Measurements from ENCODE around the gene SMAD6.

The SMAD6 gene

GRCh38 chr15:66785637-66786036 lies 83.6 kb downstream of the SMAD6 start:
- no peak for TF ChIP-seq CTCF (conservative IDR thresholded peaks at IDR 0.05; ENCODE audit: low read depth)
- no peak for DNase-seq (ENCODE audit: low spot score)
- CTCF ChIA-PET, result no interaction called here
- POLR2A ChIA-PET (ENCODE audit: low non-redundant PET), result no interaction called here
- no peak overlapping the region for H3K27ac ChIP-seq

- no peak for DNase-seq (ENCODE audit: low spot score)
- no peak for TF ChIP-seq CTCF (conservative IDR thresholded peaks at IDR 0.05; ENCODE audit: low read depth)
- ChIA-PET POLR2A (ENCODE audit: low non-redundant PET) (no interaction called here), CTCF (no interaction called here)
- no peak overlapping the region for H3K27ac ChIP-seq
Observed at GRCh38 chr15:66786222-66786621, 84.2 kb downstream of the SMAD6 start.

- no peak overlapping the region for H3K27ac ChIP-seq
- no peak for DNase-seq (ENCODE audit: low spot score)
- CTCF ChIA-PET, result interaction anchor here (1.0 kb wide), 1 partner anchor 14 kb away, joined by 3 read pairs; no protein-coding TSS in a partner anchor
- no peak for TF ChIP-seq CTCF (conservative IDR thresholded peaks at IDR 0.05; ENCODE audit: low read depth)
- POLR2A ChIA-PET (ENCODE audit: low non-redundant PET), result no interaction called here
Observed at GRCh38 chr15:66786708-66787488, 84.9 kb downstream of the SMAD6 start.

- CTCF ChIA-PET, result interaction anchor here (1.0 to 1.1 kb wide), 2 partner anchors 14 to 76 kb away, joined by 3 read pairs; no protein-coding TSS in a partner anchor
- TF ChIP-seq CTCF (conservative IDR thresholded peaks at IDR 0.05; ENCODE audit: low read depth), result no peak
- DNase-seq (ENCODE audit: low spot score), result no peak
- POLR2A ChIA-PET (ENCODE audit: low non-redundant PET), result no interaction called here
- no peak overlapping the region for H3K27ac ChIP-seq
Observed at GRCh38 chr15:66787489-66787871, 85.4 kb downstream of the SMAD6 start.

GRCh38 chr15:66788024-66788423 lies 86.0 kb downstream of the SMAD6 start:
- no peak for TF ChIP-seq CTCF (conservative IDR thresholded peaks at IDR 0.05; ENCODE audit: low read depth)
- no peak overlapping the region for H3K27ac ChIP-seq
- CTCF ChIA-PET, result interaction anchor here (1.0 to 4.2 kb wide), 3 partner anchors 15 to 75 kb away, joined by 3 to 27 read pairs (median 3); no protein-coding TSS in a partner anchor
- DNase-seq (ENCODE audit: low spot score), result no peak
- POLR2A ChIA-PET (ENCODE audit: low non-redundant PET), result no interaction called here

GRCh38 chr15:66789029-66790025 lies 87.3 kb downstream of the SMAD6 start:
- ChIA-PET CTCF (interaction anchor here (0.5 to 4.2 kb wide), 10 partner anchors 14 to 173 kb away, joined by 3 to 27 read pairs (median 3); no protein-coding TSS in a partner anchor), POLR2A (ENCODE audit: low non-redundant PET) (no interaction called here)
- no peak for DNase-seq (ENCODE audit: low spot score)
- TF ChIP-seq CTCF (conservative IDR thresholded peaks at IDR 0.05; ENCODE audit: low read depth), result peak; percentile 50
- no peak overlapping the region for H3K27ac ChIP-seq

Data from RWPE1 (cell line).